H1 (cell line): ENCODE data around the gene NUDT3. TPM values are rescaled to one million over a fixed set of nuclear protein-coding genes. Genes with fewer than 3 reads are reported as not detected.
A peak's percentile ranks its signal among the peaks of the same experiment; 100 is the strongest.

ENCODE experiments used
- CTCF ChIA-PET: fragments of 300-600 bp; sonication (Branson Sonifier 250); formaldehyde crosslinking; loops from one replicate; lab custom pipeline; 2021; ENCODE audit not compliant: partially characterized antibody; lab: Charles Lee
- POLR2A ChIA-PET: fragments of 300-600 bp; sonication (Branson Sonifier 250); formaldehyde crosslinking; loops from one replicate; lab custom pipeline; 2021; ENCODE audit warnings: inconsistent platforms; ENCODE audit not compliant: partially characterized antibody; lab: Charles Lee
- DNase-seq, 2 experiments: peaks; one replicate each; pipeline versions ENCODE4 v3.0.0 to v3.0.0-alpha.2; 2010 to 2022; ENCODE audit warnings: low spot score in 2 of 2, low read depth in 1 of 2, mixed read lengths in 1 of 2
- FAIRE-seq: peaks from 2 replicates; lab custom pipeline; 2011; peaks lifted over from hg19 to GRCh38; lab: Jason Lieb, UNC
- H2AFZ ChIP-seq: 2 replicates; pipeline ENCODE4 v1.8.1; 2012; ENCODE audit warnings: low read length, inconsistent platforms
- H2AK5ac ChIP-seq: 2 replicates; pipeline ENCODE4 v1.6.1; 2013; ENCODE audit warnings: low read depth, low read length
- H2BK120ac ChIP-seq: replicated peaks from 2 replicates; pipeline ENCODE3; 2013; ENCODE audit warnings: low read depth, low read length, inconsistent platforms
- H2BK12ac ChIP-seq: 2 replicates; pipeline ENCODE4 v1.6.1; 2013; ENCODE audit warnings: low read depth, low read length
- H2BK15ac ChIP-seq: 2 replicates; pipeline ENCODE4 v1.6.1; 2013; ENCODE audit warnings: low read length
- H2BK20ac ChIP-seq: 2 replicates; pipeline ENCODE4 v1.6.1; 2013; ENCODE audit warnings: low read length
- H2BK5ac ChIP-seq: 2 replicates; pipeline ENCODE4 v1.6.1; 2013; ENCODE audit warnings: low read depth, low read length
- H3K14ac ChIP-seq: 2 replicates; pipeline ENCODE4 v1.6.1; 2013; ENCODE audit warnings: inconsistent platforms; ENCODE audit not compliant: insufficient read length
- H3K18ac ChIP-seq: 2 replicates; pipeline ENCODE4 v1.6.1; 2013; ENCODE audit warnings: low read length; ENCODE audit errors: extremely low read depth
- H3K23ac ChIP-seq: 2 replicates; pipeline ENCODE4 v1.6.1; 2013; ENCODE audit warnings: inconsistent platforms; ENCODE audit not compliant: insufficient read length
- H3K23me2 ChIP-seq: 2 replicates; pipeline ENCODE4 v1.6.1; 2013; ENCODE audit warnings: low read depth, low read length
- H3K27ac ChIP-seq: 2 replicates; pipeline ENCODE4 v1.6.1; 2011; ENCODE audit warnings: low read depth, low read length, inconsistent platforms
- H3K27me3 ChIP-seq, 4 experiments: replicated peaks in 1 of 4; 1 replicate in 1 of 4; 2 replicates in 3 of 4; pipeline versions ENCODE4 v1.6.1 to v1.8.1; 2011 to 2013; ENCODE audit warnings: low read length in 3 of 4, mild to moderate bottlenecking in 3 of 4, inconsistent platforms in 2 of 4, mixed read lengths in 2 of 4, moderate library complexity in 1 of 4; ENCODE audit not compliant: control insufficient read depth in 3 of 4, insufficient read depth in 3 of 4; ENCODE audit errors: extremely low read depth in 1 of 4
- H3K36me3 ChIP-seq, 4 experiments: 2 replicates each; pipeline versions ENCODE4 v1.6.1 to v1.8.1; 2011 to 2013; ENCODE audit warnings: mild to moderate bottlenecking in 4 of 4, low read length in 3 of 4, moderate library complexity in 2 of 4, control low read depth in 1 of 4, inconsistent platforms in 1 of 4; ENCODE audit not compliant: insufficient read depth in 4 of 4, control insufficient read depth in 2 of 4
- H3K4ac ChIP-seq: replicated peaks from 2 replicates; pipeline ENCODE3; 2013; ENCODE audit warnings: low read length, low read depth, mixed read lengths, inconsistent platforms; ENCODE audit not compliant: insufficient read length
- H3K4me1 ChIP-seq, 4 experiments: replicated peaks in 1 of 4; 1 replicate in 1 of 4; 2 replicates in 3 of 4; pipeline versions ENCODE4 v1.6.1 to v1.8.1; 2011 to 2013; ENCODE audit warnings: low read length in 3 of 4, inconsistent platforms in 2 of 4, mixed read lengths in 1 of 4; ENCODE audit not compliant: insufficient read depth in 4 of 4, control insufficient read depth in 3 of 4
- H3K4me2 ChIP-seq, 2 experiments: 2 replicates each; pipeline versions ENCODE4 v1.6.1 to v1.8.1; 2011 to 2013; ENCODE audit warnings: low read depth in 2 of 2, low read length in 2 of 2, control low read depth in 1 of 2, inconsistent platforms in 1 of 2, mild to moderate bottlenecking in 1 of 2; ENCODE audit not compliant: insufficient read depth in 1 of 2
- H3K4me3 ChIP-seq, 4 experiments: fragments of 200-600, 300-600 bp in 1 of 4; sonication (generic), shearing (Covaris generic), sonication (Bioruptor Twin) in 1 of 4; 2 replicates each; pipeline versions ENCODE4 v1.5.1 to v1.8.1; 2011 to 2016; ENCODE audit warnings: low read length in 4 of 4, low read depth in 3 of 4, control low read depth in 2 of 4, inconsistent platforms in 2 of 4, mild to moderate bottlenecking in 2 of 4, mixed read lengths in 1 of 4, moderate library complexity in 1 of 4; ENCODE audit not compliant: insufficient read depth in 2 of 4; ENCODE audit errors: extremely low read depth in 1 of 4
- H3K56ac ChIP-seq: replicated peaks from 2 replicates; pipeline ENCODE3; 2013; ENCODE audit warnings: low read depth, mild to moderate bottlenecking, mixed read lengths, low read length, inconsistent platforms; ENCODE audit not compliant: insufficient read length
- H3K79me1 ChIP-seq: 2 replicates; pipeline ENCODE4 v1.6.1; 2013; ENCODE audit warnings: low read depth, low read length, control low read depth
- H3K79me2 ChIP-seq, 2 experiments: 2 replicates each; pipeline versions ENCODE4 v1.6.1 to v1.8.1; 2012 to 2013; ENCODE audit warnings: low read length in 2 of 2, mild to moderate bottlenecking in 2 of 2, inconsistent platforms in 1 of 2; ENCODE audit not compliant: insufficient read depth in 2 of 2, control insufficient read depth in 1 of 2
- H3K9ac ChIP-seq, 4 experiments: replicated peaks in 1 of 4; 1 replicate in 1 of 4; 2 replicates in 3 of 4; pipeline versions ENCODE4 v1.6.1 to v1.8.1; 2011 to 2013; ENCODE audit warnings: low read depth in 3 of 4, low read length in 3 of 4, control low read depth in 2 of 4, mild to moderate bottlenecking in 2 of 4, moderate library complexity in 2 of 4, inconsistent platforms in 1 of 4; ENCODE audit errors: extremely low read depth in 1 of 4
- H3K9me3 ChIP-seq, 2 experiments: 2 replicates each; pipeline versions ENCODE4 v1.6.1 to v1.8.1; 2012 to 2013; ENCODE audit warnings: mild to moderate bottlenecking in 2 of 2, moderate library complexity in 2 of 2, control low read depth in 1 of 2, inconsistent platforms in 1 of 2, low read depth in 1 of 2, low read length in 1 of 2, mixed read lengths in 1 of 2; ENCODE audit not compliant: insufficient read depth in 2 of 2
- H4K20me1 ChIP-seq, 2 experiments: replicated peaks in 1 of 2; 2 replicates each; pipeline versions ENCODE3 to v1.8.1; 2011 to 2013; ENCODE audit warnings: inconsistent platforms in 2 of 2, low read length in 2 of 2, mild to moderate bottlenecking in 1 of 2; ENCODE audit not compliant: insufficient read depth in 2 of 2, control insufficient read depth in 1 of 2
- H4K5ac ChIP-seq: 2 replicates; pipeline ENCODE4 v1.6.1; 2013; ENCODE audit warnings: low read length, low read depth, mixed read lengths, inconsistent platforms; ENCODE audit not compliant: insufficient read length
- H4K8ac ChIP-seq: 2 replicates; pipeline ENCODE4 v1.8.0; 2013; ENCODE audit warnings: mild to moderate bottlenecking, moderate library complexity, low read length, inconsistent platforms; ENCODE audit not compliant: insufficient read depth; ENCODE audit errors: extremely low read depth
- H4K91ac ChIP-seq: replicated peaks from 2 replicates; pipeline ENCODE3; 2013; ENCODE audit warnings: low read length, mixed read lengths, inconsistent platforms; ENCODE audit not compliant: insufficient read length
- CEBPB ChIP-seq: IDR thresholded peaks from 2 replicates; pipeline ENCODE4 v1.6.1; 2012; ENCODE audit warnings: low read depth, low read length
- EGR1 ChIP-seq: IDR thresholded peaks from 2 replicates; pipeline ENCODE4 v1.6.1; 2011; ENCODE audit warnings: low read depth, low read length, borderline replicate concordance
- WGBS, 2 experiments: shearing (Covaris generic) in 1 of 2; methylation state at CpG; one replicate each; pipeline versions ENCODE4 v1.1.6 to v1.1.7; 2013 to 2015; ENCODE audit warnings: low lambda C conversion rate in 2 of 2, mixed read lengths in 2 of 2, inconsistent platforms in 1 of 2, low coverage in 1 of 2, missing lambda C conversion rate in 1 of 2; ENCODE audit not compliant: insufficient replicate concordance in 2 of 2, insufficient coverage in 1 of 2, insufficient read length in 1 of 2; ENCODE audit errors: extremely low coverage in 1 of 2, missing lambda C conversion rate in 1 of 2; 5-methylcytosine and 5-hydroxymethylcytosine counted together
- polyA plus RNA-seq, 7 experiments: library from polyadenylated mRNA; depleted of rRNA in 3 of 7; stranded (reverse) in 5 of 7; unstranded in 2 of 7; fragments of >200 nt in 5 of 7; fragments of 200-250 nt in 2 of 7; gene quantifications; 1 replicate in 5 of 7; 2 replicates in 1 of 7; 4 replicates in 1 of 7; pipeline versions ENCODE4 v1.2.1 to v1.2.3, GENCODE V29; 2011 to 2013; ENCODE audit warnings: missing spikeins in 2 of 7, mixed read lengths in 2 of 7
- total RNA-seq: library from RNA; stranded (reverse); fragmentation: NEBNext Ultra II Directional; extraction: Animal tissue kit (Norgen Biotek cat#: 25700); gene quantifications from 2 replicates; pipeline ENCODE4 v1.2.1, GENCODE V29; 2021
- TF ChIP-seq, protein P1 (sequence below): IDR thresholded peaks from 2 replicates; pipeline ENCODE4 v1.6.1; 2012; ENCODE audit warnings: inconsistent platforms

NUDT3 gene
- total and polyA plus RNA-seq, 2 of the 8 experiments (the other 6 are each of a cell fraction or from before 2014, with no cell fraction given) = 14.1 to 36.9 TPM

DNA sequence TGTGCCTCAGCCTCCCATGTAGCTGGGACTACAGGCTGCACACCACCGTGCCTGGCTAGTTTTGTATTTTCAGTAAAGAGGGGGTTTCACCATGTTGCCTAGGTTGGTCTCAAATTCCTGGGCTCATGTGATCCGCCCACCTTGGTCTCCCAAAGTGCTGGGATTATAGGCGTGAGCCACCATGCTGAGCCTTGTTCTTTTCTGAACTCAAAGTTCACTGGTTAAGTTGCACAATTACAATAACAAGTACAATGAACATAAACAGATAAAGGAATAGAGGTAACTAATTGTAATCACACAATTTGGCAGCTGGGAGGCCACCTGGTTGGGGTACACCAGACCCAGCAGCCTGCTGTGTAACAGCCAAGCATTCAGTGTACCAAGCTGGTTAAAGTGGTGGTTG, 6.7 kb downstream of the NUDT3 start:
- Histone ChIP-seq H3K56ac (no peak overlapping the region), H4K20me1 (peaks cover 0 to 7% of the 10 kb centered on the region in 2 experiments), H3K36me3 (no peaks in the 10 kb centered on the region)

More for the DNA sequence above, 6.7 kb downstream of the NUDT3 start:
- Histone ChIP-seq H4K8ac (no peak overlapping the region), H3K9me3 (no peaks in the 10 kb centered on the region), H4K5ac (no peak overlapping the region), H2BK12ac (no peak overlapping the region), H3K4me1 (peaks cover 0 to 16% (median 8%) of the 10 kb centered on the region in 4 experiments; a peak in 4 of 7 replicates), H3K18ac (no peak overlapping the region; the same call in 1 of the 2 replicates), H2AFZ (no peak overlapping the region), H2BK5ac (no peak overlapping the region), H2BK120ac (no peak overlapping the region), H3K23ac (no peak overlapping the region), H3K4me2 (no peak overlapping the region), H2BK20ac (no peak overlapping the region), H3K79me1 (peaks cover 5% of the 10 kb centered on the region; the same call in 1 of the 2 replicates), H3K4ac (no peak overlapping the region), H2BK15ac (no peak overlapping the region), H3K9ac (no peak overlapping the region), H2AK5ac (no peak overlapping the region), H3K4me3 (no peak overlapping the region), H3K27ac (no peak overlapping the region), H3K23me2 (no peaks in the 10 kb centered on the region; the same call in 1 of the 2 replicates), H3K14ac (no peak overlapping the region), H3K79me2 (peaks cover 12 to 97% of the 10 kb centered on the region in 2 experiments), H3K27me3 (no peaks in the 10 kb centered on the region), H4K91ac (no peak overlapping the region)
- TF ChIP-seq, protein P1, sequence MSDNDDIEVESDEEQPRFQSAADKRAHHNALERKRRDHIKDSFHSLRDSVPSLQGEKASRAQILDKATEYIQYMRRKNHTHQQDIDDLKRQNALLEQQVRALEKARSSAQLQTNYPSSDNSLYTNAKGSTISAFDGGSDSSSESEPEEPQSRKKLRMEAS = no peak
- peak; percentile 24; the same call in 1 of the 2 replicates for TF ChIP-seq EGR1
- 0 out of 2 replicates have a peak, but pooled peaks have one; percentile 26 for TF ChIP-seq CEBPB
- DNase-seq (no peak), FAIRE-seq (no peak)
- POLR2A ChIA-PET = interaction anchor here (0.9 to 1.8 kb wide), 4 partner anchors 31 to 144 kb away, joined by 3 to 4 read pairs (median 3); partner anchors contain the start of gene RPS10
- CTCF ChIA-PET = interaction anchor here (0.9 to 1.0 kb wide), 3 partner anchors 25 to 52 kb away, joined by 3 to 4 read pairs (median 3); no protein-coding TSS in a partner anchor
- 82% methylated on average over 3 of the region's 3 CpGs; no CpG with 5 or more reads in 1 of the 2 experiments for WGBS, 2 experiments
